ENCODE data around the gene FNIP1.
A peak's percentile ranks its signal among the peaks of the same experiment; 100 is the strongest.

The FNIP1 gene

DNA sequence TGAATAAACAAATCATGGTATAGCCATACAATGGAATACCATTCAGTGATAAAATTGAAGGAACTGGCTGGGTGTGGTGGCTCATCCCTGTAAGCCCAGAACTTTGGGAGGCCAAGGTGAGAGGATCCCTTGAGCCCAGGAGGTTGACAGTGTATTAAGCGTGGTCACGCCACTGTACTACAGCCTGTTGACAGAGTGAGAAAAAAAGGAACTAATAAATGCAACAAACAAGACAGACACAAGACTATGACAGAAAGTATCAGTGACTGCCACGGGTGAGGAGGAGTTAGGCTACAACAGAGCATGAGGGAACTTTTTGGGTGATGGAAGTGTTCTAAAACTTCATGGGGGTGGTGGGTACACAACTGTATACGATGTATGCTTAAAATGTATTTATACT, 2.2 kb downstream of the FNIP1 start:
- TF ChIP-seq, protein P1, sequence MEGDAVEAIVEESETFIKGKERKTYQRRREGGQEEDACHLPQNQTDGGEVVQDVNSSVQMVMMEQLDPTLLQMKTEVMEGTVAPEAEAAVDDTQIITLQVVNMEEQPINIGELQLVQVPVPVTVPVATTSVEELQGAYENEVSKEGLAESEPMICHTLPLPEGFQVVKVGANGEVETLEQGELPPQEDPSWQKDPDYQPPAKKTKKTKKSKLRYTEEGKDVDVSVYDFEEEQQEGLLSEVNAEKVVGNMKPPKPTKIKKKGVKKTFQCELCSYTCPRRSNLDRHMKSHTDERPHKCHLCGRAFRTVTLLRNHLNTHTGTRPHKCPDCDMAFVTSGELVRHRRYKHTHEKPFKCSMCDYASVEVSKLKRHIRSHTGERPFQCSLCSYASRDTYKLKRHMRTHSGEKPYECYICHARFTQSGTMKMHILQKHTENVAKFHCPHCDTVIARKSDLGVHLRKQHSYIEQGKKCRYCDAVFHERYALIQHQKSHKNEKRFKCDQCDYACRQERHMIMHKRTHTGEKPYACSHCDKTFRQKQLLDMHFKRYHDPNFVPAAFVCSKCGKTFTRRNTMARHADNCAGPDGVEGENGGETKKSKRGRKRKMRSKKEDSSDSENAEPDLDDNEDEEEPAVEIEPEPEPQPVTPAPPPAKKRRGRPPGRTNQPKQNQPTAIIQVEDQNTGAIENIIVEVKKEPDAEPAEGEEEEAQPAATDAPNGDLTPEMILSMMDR (IDR thresholded peaks at IDR 0.05; ENCODE audit: extremely low read depth, missing control alignments): no peak
- DNase-seq (ENCODE audit: low spot score): peak; percentile 38

DNA sequence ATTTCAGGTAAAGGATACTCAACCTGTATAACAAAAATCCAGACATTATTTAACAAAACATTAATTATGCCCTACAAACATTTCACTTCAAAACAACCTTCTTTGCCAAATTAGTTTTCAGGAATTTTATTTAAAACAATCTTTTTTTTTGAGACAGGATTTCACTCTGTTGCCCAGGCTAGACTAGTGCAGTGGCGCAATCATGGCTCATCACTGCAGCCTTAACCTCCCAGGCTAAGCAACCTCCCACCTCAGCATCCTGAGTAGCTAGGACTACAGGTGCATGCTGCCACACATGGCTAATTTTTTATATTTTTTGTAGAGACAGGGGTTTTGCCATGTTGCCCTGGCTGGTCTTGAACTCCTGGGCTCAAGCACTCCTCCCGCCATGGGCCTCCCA, 3.9 kb downstream of the FNIP1 start:
- no peak for DNase-seq (ENCODE audit: low spot score)
- TF ChIP-seq, protein P1 (IDR thresholded peaks at IDR 0.05; ENCODE audit: extremely low read depth, missing control alignments): no peak

DNA sequence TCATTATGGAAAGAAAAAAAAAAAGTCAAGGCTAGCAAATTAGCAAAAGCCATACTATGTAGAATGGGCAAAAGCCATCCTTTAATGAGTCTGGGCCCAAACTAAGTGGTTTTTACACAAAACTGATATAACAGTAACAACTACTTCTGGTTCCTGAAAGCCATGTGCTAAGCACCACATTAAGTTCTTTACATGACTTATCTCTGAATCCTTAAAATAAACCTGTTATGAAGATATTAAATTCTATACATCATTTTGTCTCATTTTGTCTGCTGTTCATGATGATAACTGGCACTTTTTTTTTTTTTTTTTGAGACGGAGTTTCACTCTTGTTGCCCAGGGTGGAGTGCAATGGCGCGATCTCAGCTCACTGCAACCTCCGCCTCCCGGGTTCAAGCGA, 5.0 kb downstream of the FNIP1 start:
- no peak for DNase-seq (ENCODE audit: low spot score)
- TF ChIP-seq, protein P1 (IDR thresholded peaks at IDR 0.05; ENCODE audit: extremely low read depth, missing control alignments): no peak

DNA sequence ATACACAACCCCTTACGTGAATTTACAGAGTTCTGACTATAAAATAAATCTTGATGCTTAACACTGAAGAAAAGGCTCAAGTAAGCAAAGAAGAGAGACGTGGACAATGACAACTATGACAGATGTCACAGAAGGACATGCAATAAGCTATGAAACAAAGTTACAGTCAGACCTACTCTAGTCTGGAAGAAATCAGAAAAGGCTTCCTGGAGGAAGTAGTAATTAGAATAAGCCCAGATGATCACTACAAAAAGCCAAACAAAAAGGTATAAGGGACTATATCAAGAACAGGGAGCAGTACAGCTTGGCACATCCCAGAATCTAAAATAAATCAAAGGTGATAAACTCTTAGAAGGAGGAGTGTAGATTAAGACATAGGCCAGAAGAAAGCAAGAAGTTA, 6.3 kb downstream of the FNIP1 start:
- no peak for DNase-seq (ENCODE audit: low spot score)
- TF ChIP-seq, protein P1 (IDR thresholded peaks at IDR 0.05; ENCODE audit: extremely low read depth, missing control alignments): no peak

DNA sequence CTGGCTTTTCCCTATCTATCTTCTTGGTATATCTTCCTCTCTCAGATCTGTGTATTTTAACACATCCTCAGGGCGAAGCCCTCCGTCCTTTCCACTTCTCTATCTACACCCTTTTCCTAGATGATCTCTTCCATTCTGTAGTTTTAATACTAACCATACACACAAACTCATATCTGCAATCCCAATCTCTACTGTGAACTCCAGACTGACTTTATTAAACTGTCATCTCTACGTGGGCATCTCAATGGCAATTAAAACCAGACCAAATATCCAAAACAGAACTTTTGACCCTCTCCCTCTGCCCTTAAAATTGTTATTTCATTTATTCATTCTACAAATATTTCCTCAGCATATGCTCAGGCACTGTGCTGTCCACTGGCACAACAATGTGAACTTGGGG, 7.1 kb downstream of the FNIP1 start:
- DNase-seq (ENCODE audit: low spot score): no peak
- TF ChIP-seq, protein P1 (IDR thresholded peaks at IDR 0.05; ENCODE audit: extremely low read depth, missing control alignments): no peak

DNA sequence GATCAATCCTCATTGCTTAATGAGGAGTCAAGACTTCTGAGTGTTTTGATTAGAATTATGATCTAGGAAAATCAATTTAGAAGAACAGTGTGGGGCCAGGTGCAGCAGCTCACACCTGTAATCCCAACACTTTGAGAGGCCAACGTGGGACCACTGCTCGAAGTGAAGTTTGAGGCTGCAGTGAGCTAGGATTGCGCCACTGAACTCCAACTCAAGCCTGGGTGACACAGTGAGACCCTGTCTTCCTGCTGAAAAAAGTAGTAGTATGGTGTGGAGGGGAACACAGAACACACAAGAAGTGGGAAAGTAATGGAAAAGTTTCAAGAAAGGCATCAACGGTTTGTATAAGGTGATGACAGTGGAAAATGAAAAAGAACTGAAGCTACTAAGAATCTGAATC, 9.1 kb downstream of the FNIP1 start:
- DNase-seq (ENCODE audit: low spot score): no peak
- TF ChIP-seq, protein P1 (IDR thresholded peaks at IDR 0.05; ENCODE audit: extremely low read depth, missing control alignments): no peak

DNA sequence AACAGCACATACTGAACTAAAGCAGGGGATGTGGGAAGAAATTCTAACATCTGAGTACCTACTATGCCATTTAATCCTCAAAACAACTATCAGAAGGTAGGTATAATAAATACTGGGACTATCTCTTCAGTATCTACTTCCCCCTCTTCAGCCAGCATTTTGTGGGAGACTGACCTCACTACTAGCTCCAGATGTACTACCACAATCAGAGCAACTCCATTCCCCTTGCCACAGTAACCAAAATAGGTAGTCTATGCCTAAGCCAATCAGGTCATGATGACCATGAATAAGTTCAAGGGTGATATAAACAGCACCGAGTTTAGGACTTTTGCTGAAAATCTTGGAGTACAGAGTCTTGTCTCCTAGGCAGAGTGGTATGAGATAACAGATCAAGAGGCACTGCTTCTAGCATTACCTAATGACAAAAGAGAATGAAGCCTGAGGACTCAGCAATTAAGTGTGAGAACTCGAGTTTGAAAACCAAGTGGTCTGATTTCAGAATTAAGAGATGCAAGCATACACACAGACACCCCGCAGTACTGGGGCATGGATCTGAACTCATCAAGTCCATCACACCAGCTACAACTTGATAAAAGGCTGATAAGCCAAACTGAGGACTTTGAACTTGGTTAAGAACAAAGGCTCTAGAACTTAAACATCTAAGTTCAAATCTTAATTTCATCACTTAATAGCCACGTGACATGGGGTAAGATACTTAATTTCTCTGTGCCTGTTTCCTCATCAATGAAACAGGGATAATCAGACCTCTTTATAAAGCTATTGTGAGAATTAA, 9.7 kb downstream of the FNIP1 start:
- TF ChIP-seq, protein P1 (IDR thresholded peaks at IDR 0.05; ENCODE audit: extremely low read depth, missing control alignments): no peak
- DNase-seq (ENCODE audit: low spot score): no peak

All from GM20000 (cell line).